ENCODE measurements around the gene MSLN. TPM values are rescaled to one million over a fixed set of nuclear protein-coding genes. Genes with fewer than 3 reads are reported as not detected.

MSLN gene
- total and polyA plus RNA-seq, 2 donors (not counting 3 experiments of a cell fraction or from before 2014, with no cell fraction given), result not detected

DNA sequence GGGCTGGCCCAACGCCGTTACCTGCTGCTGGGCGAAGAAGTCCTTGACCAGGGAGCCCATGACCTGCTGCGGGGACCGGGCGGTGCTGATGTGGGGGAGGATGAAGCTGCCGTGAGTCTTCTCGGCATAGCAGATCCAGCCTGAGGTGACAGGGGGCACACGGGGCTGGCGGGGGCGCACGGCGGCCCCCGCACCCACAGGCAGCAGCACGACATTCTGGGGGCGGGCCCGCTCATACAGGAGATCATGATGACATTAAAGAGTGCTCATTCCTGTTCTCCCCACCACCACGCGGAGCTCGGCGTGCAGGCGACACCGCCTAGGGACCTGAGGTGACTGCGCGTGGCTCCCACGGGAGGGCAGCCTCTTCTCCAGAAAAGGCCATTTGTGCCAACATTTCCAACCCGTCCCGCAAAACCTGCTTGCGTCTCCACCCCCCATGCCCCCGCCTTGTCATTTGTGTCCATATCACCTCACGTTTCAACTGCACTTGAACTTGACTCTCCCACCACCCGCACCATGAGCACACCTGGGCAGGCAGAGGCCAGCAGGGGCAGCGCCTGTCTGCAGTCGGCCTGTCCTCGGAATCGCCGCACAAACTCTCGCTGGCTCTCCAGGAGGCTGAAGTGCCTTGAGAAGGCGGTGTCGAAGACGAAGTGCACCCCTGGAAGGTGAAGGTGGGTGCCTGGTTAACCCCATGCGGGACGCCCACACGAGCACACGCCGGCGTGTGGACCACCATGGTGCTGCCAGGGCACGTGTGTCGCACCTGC, 26.1 kb upstream of the MSLN start:
- FAIRE-seq, result no peak
- Histone ChIP-seq H3K9me3 (replicated peaks; ENCODE audit: control insufficient read depth, insufficient read depth, low read length) (no peaks in the 10 kb centered on the region), H3K27ac (ENCODE audit: insufficient read depth, low read depth, low read length) (no peak overlapping the region), H2AFZ (ENCODE audit: low read depth, low read length) (no peak overlapping the region), H4K20me1 (replicated peaks; ENCODE audit: control insufficient read depth, extremely low read depth, insufficient read depth, low read length) (no peaks in the 10 kb centered on the region), H3K79me2 (ENCODE audit: control insufficient read depth, insufficient read depth, low read length) (no peaks in the 10 kb centered on the region), H3K9ac (replicated peaks; ENCODE audit: extremely low read depth, insufficient read depth, low read length) (no peak overlapping the region), H3K27me3 (ENCODE audit: control insufficient read depth in 2 of 2, insufficient read depth in 2 of 2, low read length in 2 of 2) (no peaks in the 10 kb centered on the region), H3K4me3 (replicated peaks in 1 of 3; ENCODE audit: insufficient read depth in 1 of 3, low read depth in 1 of 3, low read length in 3 of 3) (no peak overlapping the region), H3K36me3 (ENCODE audit: control insufficient read depth in 2 of 2, extremely low read depth in 1 of 2, insufficient read depth in 2 of 2, low read length in 2 of 2) (peaks cover 7 to 42% of the 10 kb centered on the region in 2 experiments), H3K4me2 (ENCODE audit: insufficient read depth, low read length) (no peak overlapping the region), H3K9me1 (replicated peaks; ENCODE audit: control insufficient read depth, extremely low read depth, insufficient read depth, low read length) (no peaks in the 10 kb centered on the region), H3K4me1 (ENCODE audit: control insufficient read depth, extremely low read depth, insufficient read depth, low read length) (no peaks in the 10 kb centered on the region)
- no TSS peak for BruUV-seq (replicated peaks)
- ChIA-PET CTCF (no interaction called here), POLR2A (no interaction called here)
- DNase-seq (ENCODE audit: low read depth, low spot score), result no peak
- intact Hi-C loops (cut with micrococcal nuclease) (no loop called here), dilution Hi-C loops (cut with MboI; ENCODE audit: extremely low pct_ligation_motif_present, low sequenced_read_pairs) (no loop called here)
- TF ChIP-seq POLR2A (IDR thresholded peaks at IDR 0.05; ENCODE audit: low read depth, low read length) (no peak), GATA2 (IDR thresholded peaks at IDR 0.05; ENCODE audit: insufficient read depth, insufficient read length, low read depth, low read length) (no peak), MYC (IDR thresholded peaks at IDR 0.05; ENCODE audit: low read depth, low read length) (no peak), JUN (IDR thresholded peaks at IDR 0.05; ENCODE audit: borderline replicate concordance, insufficient read depth, insufficient read length, low read depth) (no peak), FOS (IDR thresholded peaks at IDR 0.05; ENCODE audit: borderline replicate concordance, insufficient read depth, low read length) (no peak), POLR2AphosphoS5 (IDR thresholded peaks at IDR 0.05; ENCODE audit: insufficient read depth, low read depth, low read length) (no peak), EZH2 (IDR thresholded peaks at IDR 0.05; ENCODE audit: borderline replicate concordance, low read depth, low read length, severe bottlenecking) (no peak)
- TF ChIP-seq, protein P1, sequence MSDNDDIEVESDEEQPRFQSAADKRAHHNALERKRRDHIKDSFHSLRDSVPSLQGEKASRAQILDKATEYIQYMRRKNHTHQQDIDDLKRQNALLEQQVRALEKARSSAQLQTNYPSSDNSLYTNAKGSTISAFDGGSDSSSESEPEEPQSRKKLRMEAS (IDR thresholded peaks at IDR 0.05; ENCODE audit: insufficient read depth, insufficient read length), result no peak
- TF ChIP-seq, protein P2, sequence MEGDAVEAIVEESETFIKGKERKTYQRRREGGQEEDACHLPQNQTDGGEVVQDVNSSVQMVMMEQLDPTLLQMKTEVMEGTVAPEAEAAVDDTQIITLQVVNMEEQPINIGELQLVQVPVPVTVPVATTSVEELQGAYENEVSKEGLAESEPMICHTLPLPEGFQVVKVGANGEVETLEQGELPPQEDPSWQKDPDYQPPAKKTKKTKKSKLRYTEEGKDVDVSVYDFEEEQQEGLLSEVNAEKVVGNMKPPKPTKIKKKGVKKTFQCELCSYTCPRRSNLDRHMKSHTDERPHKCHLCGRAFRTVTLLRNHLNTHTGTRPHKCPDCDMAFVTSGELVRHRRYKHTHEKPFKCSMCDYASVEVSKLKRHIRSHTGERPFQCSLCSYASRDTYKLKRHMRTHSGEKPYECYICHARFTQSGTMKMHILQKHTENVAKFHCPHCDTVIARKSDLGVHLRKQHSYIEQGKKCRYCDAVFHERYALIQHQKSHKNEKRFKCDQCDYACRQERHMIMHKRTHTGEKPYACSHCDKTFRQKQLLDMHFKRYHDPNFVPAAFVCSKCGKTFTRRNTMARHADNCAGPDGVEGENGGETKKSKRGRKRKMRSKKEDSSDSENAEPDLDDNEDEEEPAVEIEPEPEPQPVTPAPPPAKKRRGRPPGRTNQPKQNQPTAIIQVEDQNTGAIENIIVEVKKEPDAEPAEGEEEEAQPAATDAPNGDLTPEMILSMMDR (IDR thresholded peaks at IDR 0.05; ENCODE audit: extremely low read depth in 1 of 2, insufficient read depth in 1 of 2, low read depth in 1 of 2, low read length in 2 of 2), result no peak

Data from endothelial cell of umbilical vein (primary cell).